Activated naive CD8-positive, alpha-beta T cell treated with anti-CD3 and anti-CD28 coated beads for 36 hours (primary cell): Measurements from ENCODE around the gene CALB2. TPM values are rescaled to one million over a fixed set of nuclear protein-coding genes. Genes with fewer than 3 reads are reported as not detected.
A peak's percentile ranks its signal among the peaks of the same experiment; 100 is the strongest.
"Not testable (repeated sequence)": the region's sequence is repeated elsewhere in the genome, so short reads cannot be mapped to it uniquely, and the experiment has no call there.

Experiments used
- DNase-seq: peaks from one replicate; pipeline ENCODE4 v3.0.0; 2021
- H3K27ac Mint-ChIP-seq: one replicate; pipeline ENCODE4 v1.8.0; 2022; ENCODE audit warnings: mild to moderate bottlenecking, moderate library complexity, mixed read lengths
- H3K27me3 Mint-ChIP-seq: one replicate; pipeline ENCODE4 v1.8.0; 2022; ENCODE audit warnings: mild to moderate bottlenecking, mixed read lengths
- H3K36me3 Mint-ChIP-seq: one replicate; pipeline ENCODE4 v1.8.0; 2021; ENCODE audit warnings: mild to moderate bottlenecking, mixed read lengths
- H3K4me1 Mint-ChIP-seq: one replicate; pipeline ENCODE4 v1.8.0; 2021; ENCODE audit warnings: mixed read lengths
- H3K4me3 Mint-ChIP-seq: one replicate; pipeline ENCODE4 v1.8.0; 2022; ENCODE audit warnings: mild to moderate bottlenecking, moderate library complexity, mixed read lengths
- H3K9me3 Mint-ChIP-seq: one replicate; pipeline ENCODE4 v1.8.0; 2022; ENCODE audit warnings: mixed read lengths
- total RNA-seq, 2 experiments: library from RNA; stranded (reverse); gene quantifications; one replicate each; pipeline ENCODE4 v1.2.3, GENCODE V29; 2021

Gene CALB2
- not detected for total RNA-seq

- Mint-ChIP-seq H3K4me1 (peaks cover 3% of the 10 kb centered on the region), H3K9me3 (no peaks in the 10 kb centered on the region), H3K4me3 (peak within 1 kb of the TSS; percentile 42), H3K36me3 (no peaks in the 10 kb centered on the region), H3K27ac (no peak within 1 kb of the TSS), H3K27me3 (peaks cover 42% of the 10 kb centered on the region)
- peak; percentile 78 for DNase-seq
These were observed at the start of gene CALB2 for GRCh38 chr16:71358464-71358998. TSS of gene CALB2 (plus strand) at chr16:71358723. CDS start at chr16:71358793, 70 bp downstream.

GRCh38 chr16:71311553-71312158 is 46.9 kb upstream of the CALB2 start:
- H3K4me1 Mint-ChIP-seq, result no peaks in the 10 kb centered on the region
- no peak overlapping the region for H3K27ac Mint-ChIP-seq
- H3K36me3 Mint-ChIP-seq, result no peaks in the 10 kb centered on the region
- DNase-seq, result peak; percentile 3
- no peak overlapping the region for H3K4me3 Mint-ChIP-seq
- H3K9me3 Mint-ChIP-seq, result peaks cover under 1% of the 10 kb centered on the region
- H3K27me3 Mint-ChIP-seq, result peaks cover 51% of the 10 kb centered on the region

- H3K36me3 Mint-ChIP-seq, DNase-seq: not testable (repeated sequence)
- peaks cover 46% of the 10 kb centered on the region for H3K27me3 Mint-ChIP-seq
These were observed 44.9 kb upstream of the CALB2 start for GRCh38 chr16:71313591-71313990.

GRCh38 chr16:71315269-71315668 is 43.3 kb upstream of the CALB2 start:
- Mint-ChIP-seq H3K36me3 (no peaks in the 10 kb centered on the region), H3K27me3 (peaks cover 35% of the 10 kb centered on the region), H3K4me3 (no peak overlapping the region), H3K4me1 (no peaks in the 10 kb centered on the region), H3K9me3 (peaks cover 2% of the 10 kb centered on the region), H3K27ac (no peak overlapping the region)
- DNase-seq, result no peak

More at GRCh38 chr16:71313591-71313990, 44.9 kb upstream of the CALB2 start:
- not testable (repeated sequence) for H3K4me1 Mint-ChIP-seq, H3K4me3 Mint-ChIP-seq, H3K9me3 Mint-ChIP-seq, H3K27ac Mint-ChIP-seq

GRCh38 chr16:71319999-71320398 is 38.5 kb upstream of the CALB2 start:
- no peak for DNase-seq
- Mint-ChIP-seq H3K36me3 (no peaks in the 10 kb centered on the region), H3K9me3 (peaks cover 2% of the 10 kb centered on the region), H3K27me3 (peaks cover 18% of the 10 kb centered on the region), H3K27ac (no peak overlapping the region), H3K4me3 (no peak overlapping the region), H3K4me1 (no peaks in the 10 kb centered on the region)

GRCh38 chr16:71327720-71328119 is 30.8 kb upstream of the CALB2 start:
- H3K9me3 Mint-ChIP-seq, result no peaks in the 10 kb centered on the region
- no peak for DNase-seq
- H3K36me3 Mint-ChIP-seq, result no peaks in the 10 kb centered on the region
- peaks cover 21% of the 10 kb centered on the region for H3K27me3 Mint-ChIP-seq
- H3K27ac Mint-ChIP-seq, result no peak overlapping the region
- H3K4me1 Mint-ChIP-seq, result no peaks in the 10 kb centered on the region
- H3K4me3 Mint-ChIP-seq, result no peak overlapping the region

GRCh38 chr16:71328151-71328550 is 30.4 kb upstream of the CALB2 start:
- Mint-ChIP-seq H3K4me1 (no peaks in the 10 kb centered on the region), H3K27me3 (peaks cover 21% of the 10 kb centered on the region), H3K9me3 (no peaks in the 10 kb centered on the region), H3K4me3 (no peak overlapping the region), H3K27ac (no peak overlapping the region), H3K36me3 (no peaks in the 10 kb centered on the region)
- no peak for DNase-seq

- Mint-ChIP-seq H3K4me3 (no peak overlapping the region), H3K4me1 (no peaks in the 10 kb centered on the region), H3K27me3 (peaks cover 38% of the 10 kb centered on the region), H3K27ac (no peak overlapping the region), H3K9me3 (no peaks in the 10 kb centered on the region), H3K36me3 (no peaks in the 10 kb centered on the region)
- no peak for DNase-seq
These were observed 20.9 kb upstream of the CALB2 start for GRCh38 chr16:71337631-71338030.

GRCh38 chr16:71338193-71338592 is 20.3 kb upstream of the CALB2 start:
- Mint-ChIP-seq H3K9me3 (no peaks in the 10 kb centered on the region), H3K27ac (no peak overlapping the region), H3K4me1 (no peaks in the 10 kb centered on the region), H3K4me3 (no peak overlapping the region), H3K36me3 (no peaks in the 10 kb centered on the region), H3K27me3 (peaks cover 38% of the 10 kb centered on the region)
- DNase-seq, result no peak

- H3K9me3 Mint-ChIP-seq, result no peaks in the 10 kb centered on the region
- H3K27me3 Mint-ChIP-seq, result peaks cover 38% of the 10 kb centered on the region
- no peaks in the 10 kb centered on the region for H3K4me1 Mint-ChIP-seq
- H3K36me3 Mint-ChIP-seq, result no peaks in the 10 kb centered on the region
- H3K27ac Mint-ChIP-seq, result no peak overlapping the region
- no peak for DNase-seq
- H3K4me3 Mint-ChIP-seq, result no peak overlapping the region
These were observed 19.9 kb upstream of the CALB2 start for GRCh38 chr16:71338632-71339031.

GRCh38 chr16:71339236-71340171 is 19.0 kb upstream of the CALB2 start:
- DNase-seq, result no peak
- Mint-ChIP-seq H3K36me3 (no peaks in the 10 kb centered on the region), H3K4me3 (no peak overlapping the region), H3K4me1 (no peaks in the 10 kb centered on the region), H3K27ac (no peak overlapping the region), H3K9me3 (no peaks in the 10 kb centered on the region), H3K27me3 (peaks cover 38% of the 10 kb centered on the region)

GRCh38 chr16:71340406-71340805 is 18.1 kb upstream of the CALB2 start:
- no peak for DNase-seq
- H3K36me3 Mint-ChIP-seq, result no peaks in the 10 kb centered on the region
- no peaks in the 10 kb centered on the region for H3K9me3 Mint-ChIP-seq
- peaks cover 32% of the 10 kb centered on the region for H3K27me3 Mint-ChIP-seq
- H3K4me1 Mint-ChIP-seq, result no peaks in the 10 kb centered on the region
- H3K4me3 Mint-ChIP-seq, result no peak overlapping the region
- no peak overlapping the region for H3K27ac Mint-ChIP-seq

GRCh38 chr16:71341881-71342280 is 16.6 kb upstream of the CALB2 start:
- Mint-ChIP-seq H3K27me3 (peaks cover 22% of the 10 kb centered on the region), H3K36me3 (no peaks in the 10 kb centered on the region)

GRCh38 chr16:71343078-71343477 is 15.4 kb upstream of the CALB2 start:
- no peaks in the 10 kb centered on the region for H3K9me3 Mint-ChIP-seq
- no peaks in the 10 kb centered on the region for H3K4me1 Mint-ChIP-seq
- H3K36me3 Mint-ChIP-seq, result no peaks in the 10 kb centered on the region
- peaks cover 21% of the 10 kb centered on the region for H3K27me3 Mint-ChIP-seq
- H3K27ac Mint-ChIP-seq, result no peak overlapping the region
- H3K4me3 Mint-ChIP-seq, result no peak overlapping the region
- DNase-seq, result no peak

More at GRCh38 chr16:71341881-71342280, 16.6 kb upstream of the CALB2 start:
- DNase-seq, result no peak
- Mint-ChIP-seq H3K27ac (no peak overlapping the region), H3K9me3 (no peaks in the 10 kb centered on the region), H3K4me1 (no peaks in the 10 kb centered on the region), H3K4me3 (no peak overlapping the region)

GRCh38 chr16:71344315-71344905 is 14.1 kb upstream of the CALB2 start:
- no peaks in the 10 kb centered on the region for H3K36me3 Mint-ChIP-seq
- no peak for DNase-seq
- H3K27me3 Mint-ChIP-seq, result peaks cover 17% of the 10 kb centered on the region
- no peaks in the 10 kb centered on the region for H3K4me1 Mint-ChIP-seq
- no peak overlapping the region for H3K4me3 Mint-ChIP-seq
- no peaks in the 10 kb centered on the region for H3K9me3 Mint-ChIP-seq
- H3K27ac Mint-ChIP-seq, result no peak overlapping the region
